Type B pancreatic cell (in vitro differentiated cells): Measurements from ENCODE around the gene DCAF17. TPM values are rescaled to one million over a fixed set of nuclear protein-coding genes. Genes with fewer than 3 reads are reported as not detected.

ENCODE experiments used
- DNase-seq: peaks from one replicate; pipeline ENCODE4 v3.0.0; 2021; ENCODE audit warnings: mixed read lengths; ENCODE audit not compliant: unreplicated experiment; ENCODE audit errors: extremely low spot score
- H3K27ac Mint-ChIP-seq: 2 replicates; pipeline ENCODE4 v1.8.0; 2021; ENCODE audit warnings: mild to moderate bottlenecking, mixed read lengths
- H3K27me3 Mint-ChIP-seq: 2 replicates; pipeline ENCODE4 v1.8.0; 2021; ENCODE audit warnings: mixed read lengths
- H3K36me3 Mint-ChIP-seq: 2 replicates; pipeline ENCODE4 v1.8.0; 2021; ENCODE audit warnings: mixed read lengths
- H3K4me1 Mint-ChIP-seq: one replicate; pipeline ENCODE4 v1.8.0; 2021; ENCODE audit warnings: mixed read lengths; ENCODE audit not compliant: unreplicated experiment
- H3K4me3 Mint-ChIP-seq: 2 replicates; pipeline ENCODE4 v1.8.0; 2021; ENCODE audit warnings: mild to moderate bottlenecking, mixed read lengths
- H3K9me3 Mint-ChIP-seq: 2 replicates; pipeline ENCODE4 v1.8.0; 2021; ENCODE audit warnings: mixed read lengths
- total RNA-seq: library from RNA; stranded (reverse); gene quantifications from 2 replicates; pipeline ENCODE4 v1.2.1, GENCODE V29; 2021; ENCODE audit warnings: low replicate concordance
- TF ChIP-seq, protein P1 (sequence below): fragments of 200-600 bp; sonication (generic); conservative IDR thresholded peaks from 2 replicates; pipeline ENCODE4 v1.5.0; 2021; ENCODE audit warnings: antibody characterized with exemption, mild to moderate bottlenecking

The DCAF17 gene
- total RNA-seq, 1 donor from 2014 or later: 26.4 TPM

DNA sequence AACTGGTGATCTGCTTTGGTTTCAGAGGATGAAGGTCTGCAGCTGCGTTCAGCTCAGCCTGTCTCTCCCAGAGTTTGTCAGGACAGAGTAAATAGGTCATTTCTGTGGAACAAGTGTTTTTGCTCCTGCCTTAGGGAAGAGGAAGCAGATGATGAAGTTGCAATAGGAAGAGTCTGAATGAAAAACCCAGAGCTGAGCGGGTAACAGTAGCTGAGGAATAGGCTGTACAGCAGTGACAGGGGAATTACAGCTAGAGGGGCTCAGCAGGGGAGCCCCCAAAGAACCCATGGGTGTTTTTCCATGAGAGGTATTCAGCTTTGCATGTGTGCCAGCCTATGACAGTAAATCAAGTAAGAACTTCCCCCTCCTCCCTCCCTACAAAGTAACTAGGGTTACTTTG lies 78.0 kb downstream of the DCAF17 start:
- H3K4me3 Mint-ChIP-seq: no peak overlapping the region
- TF ChIP-seq, protein P1, sequence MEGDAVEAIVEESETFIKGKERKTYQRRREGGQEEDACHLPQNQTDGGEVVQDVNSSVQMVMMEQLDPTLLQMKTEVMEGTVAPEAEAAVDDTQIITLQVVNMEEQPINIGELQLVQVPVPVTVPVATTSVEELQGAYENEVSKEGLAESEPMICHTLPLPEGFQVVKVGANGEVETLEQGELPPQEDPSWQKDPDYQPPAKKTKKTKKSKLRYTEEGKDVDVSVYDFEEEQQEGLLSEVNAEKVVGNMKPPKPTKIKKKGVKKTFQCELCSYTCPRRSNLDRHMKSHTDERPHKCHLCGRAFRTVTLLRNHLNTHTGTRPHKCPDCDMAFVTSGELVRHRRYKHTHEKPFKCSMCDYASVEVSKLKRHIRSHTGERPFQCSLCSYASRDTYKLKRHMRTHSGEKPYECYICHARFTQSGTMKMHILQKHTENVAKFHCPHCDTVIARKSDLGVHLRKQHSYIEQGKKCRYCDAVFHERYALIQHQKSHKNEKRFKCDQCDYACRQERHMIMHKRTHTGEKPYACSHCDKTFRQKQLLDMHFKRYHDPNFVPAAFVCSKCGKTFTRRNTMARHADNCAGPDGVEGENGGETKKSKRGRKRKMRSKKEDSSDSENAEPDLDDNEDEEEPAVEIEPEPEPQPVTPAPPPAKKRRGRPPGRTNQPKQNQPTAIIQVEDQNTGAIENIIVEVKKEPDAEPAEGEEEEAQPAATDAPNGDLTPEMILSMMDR: no peak
- H3K27ac Mint-ChIP-seq: no peak overlapping the region
- H3K9me3 Mint-ChIP-seq: no peaks in the 10 kb centered on the region
- DNase-seq: no peak
- H3K27me3 Mint-ChIP-seq: peaks cover 8% of the 10 kb centered on the region
- H3K36me3 Mint-ChIP-seq: no peaks in the 10 kb centered on the region
- no peaks in the 10 kb centered on the region for H3K4me1 Mint-ChIP-seq

DNA sequence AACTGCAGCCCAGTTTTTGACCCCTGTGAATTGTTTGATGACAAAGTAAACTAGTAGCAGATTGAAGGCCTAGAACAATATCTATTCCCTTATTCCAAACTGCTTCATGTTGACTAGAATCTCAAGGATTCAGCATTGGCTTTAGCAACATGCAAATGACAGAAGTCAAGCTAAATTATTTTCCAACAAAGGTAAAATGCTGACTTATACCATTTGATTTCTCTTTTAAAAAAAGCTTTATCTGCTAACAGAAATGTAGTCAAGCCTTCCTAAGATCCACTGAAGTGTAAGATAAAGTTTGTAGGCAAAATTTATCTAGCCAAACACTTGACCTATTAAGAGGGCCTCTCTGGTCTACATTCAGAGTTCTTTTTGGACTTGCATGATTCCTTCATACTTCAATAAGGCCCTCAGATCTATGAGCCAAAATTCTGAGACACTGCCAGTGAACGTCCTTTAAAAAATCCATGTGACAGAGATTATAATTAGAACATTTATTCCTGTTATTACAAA lies 78.7 kb downstream of the DCAF17 start:
- no peak for DNase-seq
- Mint-ChIP-seq H3K36me3 (no peaks in the 10 kb centered on the region), H3K4me1 (no peaks in the 10 kb centered on the region), H3K9me3 (no peaks in the 10 kb centered on the region), H3K4me3 (no peak overlapping the region), H3K27ac (no peak overlapping the region), H3K27me3 (peaks cover 8% of the 10 kb centered on the region)
- TF ChIP-seq, protein P1: no peak

DNA sequence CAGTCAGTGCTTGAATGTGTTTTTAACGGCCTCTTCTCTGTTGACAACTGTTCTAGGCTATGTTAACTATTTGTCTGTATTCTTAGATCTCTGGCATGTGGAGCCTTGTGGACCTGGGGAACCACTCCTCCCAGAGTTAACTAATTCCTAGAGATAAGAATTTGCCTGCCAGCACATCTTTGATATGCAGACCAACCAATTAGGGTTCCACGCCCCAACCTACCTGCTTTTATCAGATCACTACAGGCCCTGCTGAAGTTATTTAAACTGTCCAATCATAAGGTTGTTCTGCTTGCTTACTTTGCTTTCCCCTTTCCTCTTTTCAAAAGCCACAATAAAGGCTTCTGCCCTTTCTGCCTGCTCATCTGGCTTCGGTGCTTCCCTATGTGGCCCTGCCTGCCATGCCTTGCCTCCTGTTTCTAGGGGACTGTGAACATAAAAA lies 79.7 kb downstream of the DCAF17 start:
- H3K27me3 Mint-ChIP-seq: peaks cover 9% of the 10 kb centered on the region

DNA sequence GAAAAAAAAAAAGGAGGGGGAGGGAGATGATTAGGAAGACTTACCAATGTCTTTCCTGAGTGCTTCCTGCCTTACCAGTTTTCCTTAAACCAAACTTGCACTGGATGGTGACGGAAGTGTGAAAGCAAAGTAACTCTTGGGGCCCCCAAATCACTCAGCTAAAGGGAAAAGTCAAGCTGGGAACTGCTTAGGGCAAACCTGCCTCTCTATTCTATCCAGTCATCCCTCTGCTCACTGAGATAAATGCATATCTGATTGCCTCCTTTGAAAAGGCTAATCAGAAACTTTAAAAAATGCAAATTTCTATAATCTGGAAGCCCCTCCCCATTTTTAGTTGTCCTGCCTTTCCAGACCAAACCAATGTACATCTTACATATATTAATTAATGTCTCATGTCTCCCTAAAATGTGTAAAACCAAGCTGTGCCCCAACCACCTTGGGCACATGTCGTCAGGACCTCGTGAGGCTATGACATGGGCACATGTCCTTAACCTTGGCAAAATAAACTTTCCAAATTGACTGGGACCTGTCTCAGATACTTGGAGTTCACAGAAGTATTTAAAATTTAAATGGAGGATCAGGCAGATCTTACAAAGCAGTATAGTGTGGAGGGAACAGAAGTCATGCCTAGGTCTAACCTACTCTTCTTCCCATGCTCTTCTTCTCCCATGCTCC lies 81.0 kb downstream of the DCAF17 start:
- Mint-ChIP-seq H3K9me3 (no peaks in the 10 kb centered on the region), H3K27me3 (peaks cover 21% of the 10 kb centered on the region), H3K4me3 (no peak overlapping the region), H3K27ac (no peak overlapping the region), H3K36me3 (no peaks in the 10 kb centered on the region), H3K4me1 (no peaks in the 10 kb centered on the region)
- TF ChIP-seq, protein P1: no peak
- no peak for DNase-seq

More for the DNA sequence above, 79.7 kb downstream of the DCAF17 start:
- Mint-ChIP-seq H3K27ac (peak overlapping the region; percentile 13), H3K36me3 (no peaks in the 10 kb centered on the region), H3K4me3 (no peak overlapping the region), H3K4me1 (no peaks in the 10 kb centered on the region), H3K9me3 (no peaks in the 10 kb centered on the region)
- TF ChIP-seq, protein P1: no peak
- no peak for DNase-seq

DNA sequence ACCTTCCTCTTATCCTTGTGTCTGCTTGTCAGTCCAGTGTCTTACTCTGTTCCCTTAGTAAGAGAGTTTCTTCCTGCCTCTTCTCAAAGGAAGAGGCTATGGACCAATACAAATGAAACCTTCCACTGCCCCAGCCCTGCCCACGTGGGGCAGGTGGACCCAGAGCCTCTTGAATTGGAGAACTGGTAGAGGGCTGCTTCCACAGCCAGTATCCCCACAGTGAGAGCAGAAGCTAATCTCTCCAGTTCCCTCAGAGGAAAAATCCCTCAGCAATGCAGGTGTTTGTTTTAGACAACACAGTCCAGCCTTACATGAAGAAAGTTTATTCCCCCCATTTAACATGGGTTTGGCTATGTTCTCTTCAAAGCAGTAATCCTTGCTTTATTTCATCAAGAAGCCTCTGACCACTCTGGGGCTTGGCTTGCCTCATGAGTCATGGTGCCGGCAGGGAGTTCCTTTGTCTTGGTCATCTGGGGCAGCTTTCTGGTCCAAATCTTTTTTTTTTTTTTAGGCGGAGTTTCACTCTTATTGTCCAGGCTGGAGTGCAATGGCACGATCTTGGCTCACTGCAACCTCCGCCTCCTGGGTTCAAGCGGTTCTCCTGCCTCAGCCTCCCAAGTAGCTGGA lies 81.8 kb downstream of the DCAF17 start:
- Mint-ChIP-seq H3K27me3 (peaks cover 22% of the 10 kb centered on the region), H3K4me3 (no peak overlapping the region), H3K4me1 (no peaks in the 10 kb centered on the region), H3K36me3 (no peaks in the 10 kb centered on the region), H3K9me3 (no peaks in the 10 kb centered on the region), H3K27ac (no peak overlapping the region)
- TF ChIP-seq, protein P1: no peak
- DNase-seq: no peak
